GM11168 (cell line): ENCODE measurements around the gene HEPH.
"Not testable (repeated sequence)": the region's sequence is repeated elsewhere in the genome, so short reads cannot be mapped to it uniquely, and the experiment has no call there.

Experiments used
- in situ Hi-C: fragments of 300-500 bp; cut with MboI; formaldehyde crosslinking; loops from one replicate; pipeline ENCODE4 v1.12.0; 2022; ENCODE audit warnings: low sequenced_read_pairs; ENCODE audit not compliant: unreplicated experiment

HEPH gene, protein sequence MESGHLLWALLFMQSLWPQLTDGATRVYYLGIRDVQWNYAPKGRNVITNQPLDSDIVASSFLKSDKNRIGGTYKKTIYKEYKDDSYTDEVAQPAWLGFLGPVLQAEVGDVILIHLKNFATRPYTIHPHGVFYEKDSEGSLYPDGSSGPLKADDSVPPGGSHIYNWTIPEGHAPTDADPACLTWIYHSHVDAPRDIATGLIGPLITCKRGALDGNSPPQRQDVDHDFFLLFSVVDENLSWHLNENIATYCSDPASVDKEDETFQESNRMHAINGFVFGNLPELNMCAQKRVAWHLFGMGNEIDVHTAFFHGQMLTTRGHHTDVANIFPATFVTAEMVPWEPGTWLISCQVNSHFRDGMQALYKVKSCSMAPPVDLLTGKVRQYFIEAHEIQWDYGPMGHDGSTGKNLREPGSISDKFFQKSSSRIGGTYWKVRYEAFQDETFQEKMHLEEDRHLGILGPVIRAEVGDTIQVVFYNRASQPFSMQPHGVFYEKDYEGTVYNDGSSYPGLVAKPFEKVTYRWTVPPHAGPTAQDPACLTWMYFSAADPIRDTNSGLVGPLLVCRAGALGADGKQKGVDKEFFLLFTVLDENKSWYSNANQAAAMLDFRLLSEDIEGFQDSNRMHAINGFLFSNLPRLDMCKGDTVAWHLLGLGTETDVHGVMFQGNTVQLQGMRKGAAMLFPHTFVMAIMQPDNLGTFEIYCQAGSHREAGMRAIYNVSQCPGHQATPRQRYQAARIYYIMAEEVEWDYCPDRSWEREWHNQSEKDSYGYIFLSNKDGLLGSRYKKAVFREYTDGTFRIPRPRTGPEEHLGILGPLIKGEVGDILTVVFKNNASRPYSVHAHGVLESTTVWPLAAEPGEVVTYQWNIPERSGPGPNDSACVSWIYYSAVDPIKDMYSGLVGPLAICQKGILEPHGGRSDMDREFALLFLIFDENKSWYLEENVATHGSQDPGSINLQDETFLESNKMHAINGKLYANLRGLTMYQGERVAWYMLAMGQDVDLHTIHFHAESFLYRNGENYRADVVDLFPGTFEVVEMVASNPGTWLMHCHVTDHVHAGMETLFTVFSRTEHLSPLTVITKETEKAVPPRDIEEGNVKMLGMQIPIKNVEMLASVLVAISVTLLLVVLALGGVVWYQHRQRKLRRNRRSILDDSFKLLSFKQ

DNA sequence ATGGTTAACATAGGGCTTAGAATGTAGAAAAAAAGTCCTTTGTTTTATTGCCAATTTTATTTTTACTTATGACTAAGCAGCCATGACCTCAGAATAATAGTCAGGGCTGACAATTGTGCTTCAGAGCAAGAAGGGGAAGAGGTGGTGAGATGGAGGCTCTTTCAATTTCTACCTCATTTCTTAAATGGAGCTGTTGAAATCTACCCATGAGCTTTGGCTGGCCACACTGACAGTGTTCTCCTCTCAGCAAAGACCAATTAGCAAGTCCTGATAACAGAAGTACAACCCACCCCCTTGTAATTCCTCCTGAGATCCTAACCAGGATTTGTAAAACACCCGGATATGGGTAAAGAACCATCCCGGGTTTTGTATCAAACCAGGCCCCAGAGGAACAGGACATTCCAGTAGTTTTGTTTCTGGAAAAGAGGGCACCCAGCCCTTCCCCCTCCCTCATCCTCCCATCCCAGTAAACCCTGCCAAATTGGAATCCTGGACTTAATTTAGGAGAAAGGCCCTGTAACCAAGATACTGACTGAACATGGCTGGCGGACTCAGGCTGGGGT, at the start of gene HEPH:
Gene HEPH (plus strand): TSS at position 399 of the 563 bp plus-strand sequence. CDS start 6,324 bp downstream, outside the sequence.
- in situ Hi-C loops: no loop called here

DNA sequence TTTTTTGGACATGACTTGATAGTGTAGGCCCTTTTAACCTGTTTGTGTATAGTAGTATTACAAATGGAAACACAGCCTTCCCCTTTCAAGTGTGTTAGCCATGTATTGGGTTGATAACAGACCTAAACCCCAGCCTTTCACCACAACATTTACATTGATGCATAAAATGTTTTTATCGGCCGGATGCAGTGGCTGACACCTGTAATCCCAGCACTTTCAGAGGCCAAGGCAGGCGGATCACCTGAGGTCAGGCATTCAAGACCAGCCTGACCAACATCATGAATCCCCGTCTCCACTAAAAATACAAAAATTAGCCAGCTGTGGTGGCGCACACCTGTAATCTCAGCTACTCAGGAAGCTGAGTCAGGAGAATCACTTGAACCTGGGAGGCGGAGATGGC, 45.3 kb upstream of the HEPH start:
- in situ Hi-C loops: not testable (repeated sequence)

DNA sequence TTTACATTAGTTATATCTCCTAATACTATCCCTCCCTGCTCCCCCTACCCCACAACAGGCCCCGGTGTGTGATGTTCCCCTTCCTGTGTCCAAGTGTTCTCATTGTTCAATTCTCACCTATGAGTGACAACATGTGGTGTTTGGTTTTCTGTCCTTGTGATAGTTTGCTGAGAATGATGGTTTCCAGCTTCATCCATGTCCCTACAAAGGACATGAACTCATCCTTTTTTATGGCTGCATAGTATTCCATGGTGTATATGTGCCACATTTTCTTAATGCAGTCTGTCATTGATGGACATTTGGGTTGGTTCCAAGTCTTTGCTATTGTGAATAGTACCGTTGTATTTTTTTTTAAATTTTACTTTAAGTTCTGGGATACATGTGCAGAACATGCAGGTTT, 42.7 kb upstream of the HEPH start:
- in situ Hi-C loops: not testable (repeated sequence)

DNA sequence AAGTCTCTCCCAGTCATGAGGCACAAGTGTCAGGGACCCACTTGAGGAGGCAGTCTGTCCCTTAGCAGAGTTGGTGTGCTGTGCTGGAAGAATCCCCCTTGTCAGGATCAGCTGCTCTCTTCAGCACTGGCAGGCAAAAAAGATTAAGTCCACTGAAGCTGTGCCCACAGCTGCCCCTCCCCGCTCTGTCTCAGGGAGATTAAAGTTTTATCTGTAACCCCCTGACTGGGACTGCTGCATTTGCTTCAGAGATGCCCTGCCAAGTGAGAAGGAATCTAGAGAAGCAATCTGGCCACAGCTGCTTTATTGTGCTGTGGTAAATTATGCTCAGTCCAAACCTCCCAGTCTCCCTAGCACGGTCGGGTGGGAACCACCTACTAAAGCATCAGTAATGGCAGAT, 37.4 kb upstream of the HEPH start:
- in situ Hi-C loops: no loop called here

DNA sequence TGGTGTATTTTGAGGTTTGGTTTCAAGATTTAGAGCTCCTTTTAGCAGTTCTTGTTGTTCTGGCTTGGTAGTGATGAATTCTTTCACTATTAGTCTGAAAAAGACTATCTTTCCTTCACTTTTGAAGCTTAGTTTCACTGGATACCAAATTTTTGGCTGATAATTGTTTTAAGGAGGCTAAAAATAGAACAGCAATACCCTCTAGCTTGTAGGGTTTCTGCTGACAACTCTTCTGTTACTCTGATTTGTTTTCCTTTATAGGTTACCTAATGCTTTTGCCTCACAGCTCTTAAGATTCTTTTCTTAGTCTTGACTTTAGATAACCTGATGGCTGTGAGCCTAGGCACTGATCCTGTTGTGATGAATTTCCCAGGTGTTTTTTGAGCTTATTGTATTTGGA, 33.6 kb upstream of the HEPH start:
- in situ Hi-C loops: no loop called here

DNA sequence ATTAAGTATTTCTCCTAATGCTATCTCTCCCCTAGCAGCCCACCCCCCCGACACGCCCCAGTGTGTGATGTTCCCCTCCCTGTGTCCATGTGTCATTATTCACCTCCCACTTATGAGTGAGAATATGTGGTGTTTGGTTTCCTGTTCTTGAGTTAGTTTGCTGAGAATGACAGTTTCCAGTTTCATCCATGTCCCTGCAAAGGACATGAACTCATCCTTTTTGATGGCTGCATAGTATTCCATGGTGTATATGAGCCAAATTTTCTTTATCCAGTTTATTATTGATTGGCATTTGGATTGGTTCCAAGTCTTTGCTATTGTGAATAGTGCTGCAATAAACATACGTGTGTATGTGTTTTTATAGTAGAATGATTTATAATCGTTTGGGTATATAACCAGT, 28.8 kb upstream of the HEPH start:
- in situ Hi-C loops: not testable (repeated sequence)

DNA sequence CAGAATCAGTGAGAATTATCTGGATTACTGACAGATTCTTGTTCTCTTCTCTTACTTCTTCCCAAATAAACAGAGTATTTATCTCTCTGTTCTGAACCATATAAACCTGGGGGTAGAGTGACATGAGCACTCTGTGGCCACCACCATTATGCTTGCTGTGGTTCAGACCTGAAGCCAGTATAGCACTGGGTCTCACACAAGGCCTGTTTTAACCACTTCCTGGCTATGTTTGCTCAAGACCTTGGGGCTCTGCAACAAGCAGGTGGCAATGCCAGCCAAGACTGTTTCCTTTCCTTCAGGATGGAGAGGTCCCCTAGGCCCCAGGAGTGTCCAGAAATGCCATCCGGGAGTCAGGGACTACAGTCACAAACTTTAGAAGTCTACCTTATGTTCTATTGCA, 21.7 kb upstream of the HEPH start:
- in situ Hi-C loops: no loop called here

DNA sequence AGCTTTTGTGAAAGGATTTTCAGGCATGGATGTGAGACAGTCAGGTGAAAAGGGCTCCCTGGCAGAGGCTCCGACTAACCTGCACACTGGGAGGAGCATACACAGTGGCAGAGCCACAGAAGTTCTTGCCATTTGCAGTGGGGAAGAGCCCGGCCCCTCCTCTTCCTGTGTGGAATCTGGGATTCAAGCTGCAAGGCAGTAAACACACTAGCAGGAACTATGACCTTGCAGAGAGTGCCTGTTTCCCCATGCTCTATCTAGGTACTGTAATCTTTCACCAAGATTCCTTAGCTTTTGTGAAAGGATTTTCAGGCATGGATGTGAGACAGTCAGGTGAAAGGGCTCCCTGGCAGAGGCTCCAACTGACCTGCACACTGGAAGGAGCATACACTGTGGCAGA, 19.8 kb upstream of the HEPH start:
- in situ Hi-C loops: no loop called here

DNA sequence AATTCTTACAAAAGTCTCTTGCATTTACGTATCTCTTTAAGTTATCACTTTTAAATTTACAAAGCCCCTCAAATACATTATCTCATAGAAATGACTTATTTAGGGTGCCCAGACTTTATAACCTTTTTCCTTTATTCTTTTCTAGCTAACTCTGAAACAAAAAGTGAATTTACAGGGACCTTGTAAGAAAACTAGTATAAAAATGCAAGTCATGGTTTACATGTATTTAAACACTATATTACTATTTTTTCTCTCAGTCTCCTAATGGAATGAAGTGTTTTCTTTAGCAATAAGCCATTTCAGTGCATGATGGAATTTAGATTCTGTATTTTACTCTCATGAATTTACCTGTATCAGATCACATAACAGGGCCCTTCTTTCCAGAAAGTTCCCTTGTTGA, 14.5 kb upstream of the HEPH start:
- in situ Hi-C loops: no loop called here

DNA sequence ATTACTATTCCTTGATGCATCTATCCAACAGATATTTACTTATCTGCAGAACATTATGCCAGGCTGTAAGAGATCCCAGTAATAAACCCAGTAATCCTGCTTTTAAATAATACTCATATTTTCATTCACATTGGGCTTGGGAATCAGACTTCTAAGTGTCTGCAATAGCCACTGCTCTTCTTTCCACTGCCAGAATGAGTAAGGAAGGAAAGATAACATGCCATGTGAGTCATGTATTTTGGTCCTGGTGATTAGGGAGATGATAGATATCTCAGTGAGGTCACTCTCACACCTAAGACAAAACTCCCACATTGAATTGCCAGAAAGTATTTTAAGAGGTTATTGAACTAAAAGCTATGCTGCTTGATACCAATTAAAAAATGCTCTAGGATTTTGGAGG, 13.9 kb upstream of the HEPH start:
- in situ Hi-C loops: no loop called here

DNA sequence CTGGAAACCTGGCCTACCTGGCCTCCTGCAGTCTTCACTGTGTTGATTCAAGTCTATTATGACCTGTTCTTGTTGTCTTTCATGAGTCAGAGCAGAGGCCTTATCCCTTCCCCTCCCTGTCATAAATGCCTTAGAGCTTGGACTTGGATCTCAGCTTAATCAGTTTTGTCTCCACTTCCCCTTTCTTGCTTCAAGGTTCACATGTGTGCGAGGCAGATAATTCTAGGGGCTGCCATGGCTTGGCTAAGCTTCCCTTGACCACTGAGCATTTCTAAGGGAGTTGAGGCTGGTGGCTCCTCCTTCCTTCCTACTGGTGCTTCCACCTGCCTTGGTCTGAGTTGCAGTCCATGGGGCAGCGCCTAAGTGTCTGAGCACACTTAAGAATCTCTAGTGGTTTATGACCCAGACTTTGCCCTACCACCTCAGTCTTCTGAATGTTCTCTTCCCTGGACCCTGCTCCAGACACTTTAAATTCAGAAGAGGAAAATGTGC, 1.7 kb upstream of the HEPH start:
- in situ Hi-C loops: no loop called here

DNA sequence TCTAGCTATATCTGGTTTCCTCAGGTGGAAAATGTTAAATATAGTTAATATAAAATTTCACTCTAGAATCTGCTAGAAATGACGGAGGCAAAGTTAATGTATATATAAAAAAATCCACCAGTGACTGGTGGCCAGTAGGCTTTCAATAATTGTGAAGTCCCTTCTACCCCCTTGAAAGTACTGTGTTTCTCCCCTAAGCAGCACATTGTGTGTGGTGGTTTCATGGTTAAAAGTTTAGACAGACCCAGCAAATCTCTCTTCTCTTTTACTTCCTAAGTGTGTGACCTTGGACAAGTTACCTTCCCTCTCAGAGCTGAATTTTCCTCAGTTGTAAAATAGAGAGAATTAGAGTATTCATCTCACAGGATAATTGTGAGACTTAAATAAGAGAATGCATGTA, 600 bp upstream of the HEPH start:
- in situ Hi-C loops: no loop called here

DNA sequence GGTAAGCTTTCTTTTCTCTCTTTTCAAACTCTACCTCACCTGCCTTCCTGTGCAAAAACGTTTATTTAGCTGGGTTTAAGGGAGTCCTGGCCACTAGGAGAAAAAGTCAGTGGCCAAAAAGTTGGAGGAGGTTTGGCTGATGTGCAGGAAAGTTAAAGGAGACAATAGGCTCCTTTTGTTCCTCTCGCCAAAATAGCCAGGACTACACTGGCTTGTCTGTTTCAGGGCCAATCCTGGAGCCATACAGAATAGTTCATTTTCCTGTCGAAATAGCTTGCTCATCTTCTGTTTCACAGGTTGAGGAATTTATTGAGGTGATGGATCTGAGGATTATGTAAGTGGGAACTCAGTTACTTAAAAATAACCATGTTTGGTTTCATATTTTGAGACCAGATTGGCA, 423 bp downstream of the HEPH start:
- in situ Hi-C loops: no loop called here

DNA sequence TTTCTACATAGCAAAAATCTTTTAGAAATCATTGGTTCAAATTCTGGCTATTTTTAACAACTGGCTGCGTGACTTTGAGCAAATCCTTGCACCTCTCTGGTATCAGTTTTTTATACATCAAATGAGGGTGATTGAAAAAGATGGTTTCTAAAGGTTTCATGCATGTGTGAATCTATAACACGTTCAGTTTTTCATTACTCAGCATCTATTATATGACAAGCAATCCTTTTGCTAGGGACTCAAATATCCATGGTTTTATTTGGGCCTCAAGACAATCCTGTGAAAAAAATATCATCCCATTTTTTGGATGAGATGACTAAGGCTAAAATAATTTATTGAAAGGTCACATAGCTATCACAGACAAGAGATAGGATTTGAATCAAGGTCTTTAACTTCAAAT, 884 bp downstream of the HEPH start:
- in situ Hi-C loops: no loop called here

DNA sequence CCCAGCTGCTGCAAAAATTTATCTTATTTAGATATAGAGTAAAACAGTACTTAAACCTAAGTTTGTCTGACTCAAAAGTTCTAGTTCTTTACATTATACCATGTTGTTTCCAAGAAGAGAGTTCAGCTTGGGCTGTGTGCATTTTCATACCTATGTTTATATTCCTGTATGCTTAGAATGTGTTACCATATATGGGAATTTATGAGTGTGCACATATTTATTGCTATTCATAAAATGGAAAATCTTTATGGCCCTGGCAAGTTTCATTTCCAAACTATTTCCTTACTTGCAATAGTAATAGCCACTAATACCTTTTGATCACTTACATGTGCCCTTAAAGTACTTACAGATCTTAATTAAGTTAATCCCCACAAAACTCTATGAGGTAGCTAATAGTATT, 2.6 kb downstream of the HEPH start:
- in situ Hi-C loops: no loop called here

DNA sequence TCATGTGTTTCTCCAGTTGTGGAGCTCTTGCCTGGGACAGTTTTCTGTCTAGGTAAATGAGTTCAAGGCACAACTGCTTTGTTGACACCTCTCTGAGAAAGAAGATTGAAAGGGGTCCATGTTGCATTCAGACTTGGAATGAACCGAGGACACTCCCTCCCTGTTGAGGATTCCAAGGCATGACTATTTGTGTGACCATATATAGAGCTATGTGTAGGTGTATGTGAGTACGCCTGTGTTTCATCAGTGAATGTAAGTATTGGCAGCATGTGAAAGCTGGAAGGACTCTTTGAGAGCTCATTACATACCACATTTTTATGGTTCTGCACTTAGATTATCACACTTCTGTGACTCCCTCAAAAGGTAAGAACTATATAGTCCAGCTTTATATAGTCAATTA, 3.4 kb downstream of the HEPH start:
- in situ Hi-C loops: no loop called here

DNA sequence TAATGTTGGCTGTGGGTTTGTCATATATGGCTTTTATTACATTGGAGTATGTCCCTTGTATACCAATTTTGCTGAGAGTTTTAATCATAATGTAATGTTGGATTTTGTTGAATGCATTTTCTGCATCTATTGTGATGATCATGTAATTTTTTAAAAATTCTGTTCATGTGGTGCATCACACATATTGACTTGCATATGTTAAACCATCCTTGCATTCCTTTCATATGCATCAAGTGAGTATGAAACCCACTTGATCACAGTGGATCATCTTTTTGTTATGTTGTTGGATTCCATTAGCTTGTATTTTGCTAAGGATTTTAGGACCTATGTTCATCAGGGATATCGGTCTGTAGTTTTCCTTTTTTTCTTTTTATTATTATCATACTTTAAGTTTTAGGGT, 12.1 kb downstream of the HEPH start:
- in situ Hi-C loops: no loop called here

DNA sequence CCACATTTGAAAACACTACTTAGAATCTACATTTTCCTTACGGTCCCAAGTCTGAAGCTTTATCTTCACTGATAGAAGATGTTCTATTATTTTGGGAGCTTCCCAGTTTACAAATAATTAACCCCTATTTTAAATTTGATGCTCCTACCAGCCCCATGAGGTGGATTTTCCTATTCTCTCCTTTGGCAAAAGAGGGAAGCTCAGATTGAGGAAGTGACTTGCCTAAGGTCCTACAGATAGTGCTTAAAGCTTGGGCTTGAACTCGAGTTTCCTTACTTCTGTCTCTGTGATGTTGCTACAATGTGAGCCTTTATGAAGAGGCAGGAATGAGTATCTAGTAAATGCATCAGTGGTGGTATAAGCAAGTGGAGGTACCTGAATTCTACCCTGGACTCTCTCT, 27.5 kb downstream of the HEPH start:
- in situ Hi-C loops: no loop called here

DNA sequence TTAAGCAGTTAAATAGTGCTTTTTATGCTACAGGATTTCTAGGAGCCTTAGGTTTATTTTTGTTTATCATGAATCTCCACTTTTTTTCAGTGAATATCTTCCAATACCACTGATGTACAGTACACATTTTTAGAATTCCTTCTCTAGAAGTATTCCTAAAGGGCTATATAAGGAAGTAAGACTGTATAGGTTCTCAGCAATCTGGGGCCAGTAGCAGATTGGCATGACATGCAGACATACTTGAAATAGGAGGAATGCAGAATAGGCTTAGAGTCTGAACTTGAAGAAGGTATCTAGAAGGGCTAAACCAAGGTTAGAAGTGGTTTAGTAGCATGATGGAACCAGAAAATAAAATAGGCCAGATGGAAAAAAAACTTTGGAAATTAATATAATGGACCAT, 29.8 kb downstream of the HEPH start:
- in situ Hi-C loops: no loop called here

DNA sequence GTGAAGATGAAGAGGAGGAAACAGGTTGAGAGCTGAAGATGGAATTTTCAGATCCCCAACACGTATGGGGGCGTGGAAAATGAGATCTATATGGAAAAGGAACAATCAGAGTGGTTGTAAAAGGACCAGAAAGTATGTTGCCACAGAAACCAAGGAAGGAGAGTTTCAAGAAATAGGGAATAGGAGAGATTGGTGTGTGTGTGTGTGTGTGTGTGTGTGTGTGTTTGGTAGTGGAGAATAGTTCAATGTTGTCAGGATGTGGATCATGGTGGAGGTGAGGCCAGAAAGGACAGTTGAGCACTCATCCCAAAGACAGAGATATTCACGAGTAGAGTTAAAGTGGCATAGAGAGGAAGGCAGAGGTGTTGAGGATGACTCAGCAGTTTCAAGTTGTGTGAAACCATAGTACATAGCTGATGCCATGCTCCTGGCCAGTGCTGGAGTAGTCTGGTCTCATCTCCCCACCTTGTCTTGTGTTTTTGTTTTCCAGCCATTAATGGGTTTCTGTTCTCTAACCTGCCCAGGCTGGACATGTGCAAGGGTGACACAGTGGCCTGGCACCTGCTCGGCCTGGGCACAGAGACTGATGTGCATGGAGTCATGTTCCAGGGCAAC, 36.1 kb downstream of the HEPH start:
- in situ Hi-C loops: no loop called here
